Stimulated activated CD8-positive, alpha-beta memory T cell treated with anti-CD3 and anti-CD28 coated beads, Interleukin-7, amount 100 ng/mL, for 1 hour (primary cell): Measurements from ENCODE around the gene AHSA1.
A peak's percentile ranks its signal among the peaks of the same experiment; 100 is the strongest.
"Not testable (repeated sequence)": the region's sequence is repeated elsewhere in the genome, so short reads cannot be mapped to it uniquely, and the experiment has no call there.

Experiments
- DNase-seq, 2 donors: peaks; one replicate each; pipeline ENCODE4 v3.0.0-alpha.2; 2020; ENCODE audit warnings: low read depth in 2 of 2

AHSA1 gene

DNA sequence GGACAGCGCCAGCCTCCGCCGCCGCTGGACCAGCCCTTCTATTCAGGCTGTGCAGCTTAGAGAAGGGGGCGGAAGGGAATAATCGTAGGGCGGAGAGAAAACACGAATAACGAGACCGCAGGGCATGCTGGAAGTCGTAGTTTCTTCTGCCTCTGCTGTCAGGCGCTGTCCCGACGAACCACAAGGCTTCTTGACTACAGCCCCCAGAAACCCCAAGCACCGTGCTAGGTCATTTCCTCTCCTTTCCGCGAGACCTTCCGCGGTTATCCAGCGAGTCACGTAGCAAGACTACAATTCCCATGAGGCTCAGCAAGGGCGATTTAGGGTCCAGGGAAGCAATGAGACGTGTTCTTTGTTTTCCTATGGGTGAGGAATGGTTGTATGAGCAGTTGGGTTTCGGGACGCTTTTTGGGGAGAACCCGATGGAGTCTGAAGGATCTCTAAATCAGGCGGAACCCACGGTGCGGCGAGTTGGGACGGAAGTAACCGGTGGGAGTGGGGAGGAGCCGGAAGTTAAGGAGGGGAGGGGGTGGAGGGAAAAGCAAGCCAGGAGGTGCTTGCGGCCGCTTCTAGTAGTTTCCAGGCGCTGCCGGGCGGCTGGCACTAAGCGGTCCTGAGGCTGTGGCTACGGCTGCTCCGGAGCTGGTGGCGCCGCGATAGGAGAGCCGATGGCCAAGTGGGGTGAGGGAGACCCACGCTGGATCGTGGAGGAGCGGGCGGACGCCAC, at the start of gene AHSA1, which contains the start of gene VIPAS39:
TSS of gene AHSA1 (plus strand) at position 572 of the 727 bp plus-strand sequence. CDS start at position 669, 97 bp downstream.
TSS of gene VIPAS39 (minus strand) at position 80 of the 727 bp plus-strand sequence. CDS start 3,499 bp downstream, outside the sequence.
- peak; percentile 77 to 79 for DNase-seq

- no peak for DNase-seq
Measured at GRCh38 chr14:77409131-77409533, 48.8 kb upstream of the AHSA1 start.

DNA sequence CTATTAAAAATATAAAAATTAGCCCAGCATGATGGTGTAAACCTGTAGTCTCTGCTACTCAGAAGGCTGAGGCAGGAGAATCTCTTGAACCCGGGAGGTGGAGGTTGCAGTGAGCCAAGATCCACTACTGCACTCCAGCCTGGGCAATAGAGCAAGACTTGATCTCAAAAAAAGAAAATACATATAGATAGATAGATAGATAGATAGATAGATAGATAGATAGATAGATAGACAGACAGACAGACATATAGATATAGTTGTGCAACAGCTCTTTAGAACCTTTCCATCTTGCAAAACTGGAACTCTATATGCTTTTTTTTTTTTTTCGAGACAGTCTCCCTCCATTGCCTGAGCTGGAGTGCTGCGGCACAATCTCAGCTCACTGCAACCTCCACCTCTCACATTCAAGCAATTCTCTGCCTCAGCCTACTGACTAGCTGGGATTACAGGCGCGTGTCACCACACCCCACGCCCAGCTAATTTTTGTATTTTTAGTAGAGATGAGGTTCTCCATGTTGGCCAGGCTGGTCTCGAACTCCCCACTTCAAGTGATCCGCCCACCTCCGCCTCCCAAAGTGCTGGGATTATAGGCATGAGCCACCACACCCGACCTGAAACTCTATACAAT, 42.4 kb upstream of the AHSA1 start:
- DNase-seq, result not testable (repeated sequence)

DNA sequence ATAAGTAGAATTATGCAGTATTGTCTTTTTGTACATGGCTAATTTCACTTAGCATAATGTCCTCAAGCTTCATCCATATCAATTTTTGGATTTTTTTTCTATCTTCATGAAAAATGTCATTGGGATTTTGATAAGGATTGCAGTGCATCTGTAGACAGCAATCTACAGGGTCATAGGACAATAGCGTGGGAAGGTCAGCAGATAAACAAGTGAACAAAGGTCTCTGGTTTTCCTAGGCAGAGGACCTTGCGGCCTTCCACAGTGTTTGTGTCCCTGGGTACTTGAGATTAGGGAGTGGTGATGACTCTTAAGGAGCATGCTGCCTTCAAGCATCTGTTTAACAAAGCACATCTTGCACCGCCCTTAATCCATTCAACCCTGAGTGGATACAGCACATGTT, 41.8 kb upstream of the AHSA1 start:
- DNase-seq, result not testable (repeated sequence)

DNA sequence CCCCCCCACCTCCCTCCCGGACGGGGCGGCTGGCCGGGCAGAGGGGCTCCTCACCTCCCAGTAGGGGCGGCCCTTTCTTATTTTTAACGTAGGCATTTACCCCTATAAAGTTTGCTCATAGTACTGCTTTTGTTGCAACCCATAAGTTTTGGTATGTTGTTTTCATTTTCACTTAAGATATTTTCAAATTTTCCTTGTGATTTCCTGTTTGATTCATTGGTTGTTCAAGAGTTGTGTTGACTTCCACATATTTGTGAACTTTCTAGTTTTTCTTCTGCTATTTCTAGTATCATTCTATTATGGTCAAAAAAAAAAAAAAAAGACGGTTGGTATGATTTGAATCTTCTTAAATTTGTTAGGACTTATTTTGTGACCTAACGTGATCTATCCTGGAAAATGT, 41.1 kb upstream of the AHSA1 start:
- DNase-seq, result no peak

DNA sequence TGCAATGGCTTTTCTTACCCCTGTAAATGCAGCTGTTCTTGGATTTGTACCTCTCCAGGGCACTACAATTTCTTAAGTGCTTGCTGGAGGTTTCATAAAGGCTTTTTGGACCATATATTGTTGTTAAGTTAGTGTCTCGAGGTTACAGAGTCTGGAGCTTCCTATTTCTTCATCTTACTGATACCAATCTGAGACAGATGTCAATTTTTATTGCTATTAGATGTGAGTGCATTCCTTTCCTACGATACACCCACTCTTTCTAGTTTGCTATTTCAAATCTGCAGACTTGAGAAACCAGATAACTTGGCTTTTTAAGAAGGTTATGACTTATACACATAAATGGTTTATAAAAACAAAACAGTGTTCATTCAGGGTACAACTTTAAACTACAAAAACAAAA, 36.7 kb upstream of the AHSA1 start:
- DNase-seq, result no peak

- DNase-seq, result no peak
Measured at GRCh38 chr14:77423423-77423822, 34.5 kb upstream of the AHSA1 start, which contains the start of gene NOXRED1. NOXRED1 (minus strand) TSS chr14:77423523; CDS start chr14:77422889, 634 bp downstream.

DNA sequence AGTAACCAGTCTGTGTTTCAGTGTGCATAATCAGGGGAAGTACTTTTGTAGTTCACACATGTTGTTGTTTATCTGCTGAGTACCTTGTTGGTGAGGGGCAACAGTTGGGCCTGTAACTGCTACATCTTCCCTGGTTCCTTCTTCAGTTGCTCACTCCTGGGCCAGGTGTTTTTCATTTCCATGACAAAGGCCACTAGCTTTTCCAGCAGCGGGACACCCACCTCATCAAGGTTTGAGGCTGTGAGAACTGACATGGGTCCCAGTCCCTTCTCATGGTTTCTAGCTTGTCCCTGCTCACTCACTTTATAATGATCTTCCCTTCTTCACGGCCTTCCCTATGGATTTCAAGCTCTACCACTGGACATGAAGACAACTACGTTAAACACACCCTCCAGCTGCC, 33.0 kb upstream of the AHSA1 start:
- DNase-seq, result no peak

DNA sequence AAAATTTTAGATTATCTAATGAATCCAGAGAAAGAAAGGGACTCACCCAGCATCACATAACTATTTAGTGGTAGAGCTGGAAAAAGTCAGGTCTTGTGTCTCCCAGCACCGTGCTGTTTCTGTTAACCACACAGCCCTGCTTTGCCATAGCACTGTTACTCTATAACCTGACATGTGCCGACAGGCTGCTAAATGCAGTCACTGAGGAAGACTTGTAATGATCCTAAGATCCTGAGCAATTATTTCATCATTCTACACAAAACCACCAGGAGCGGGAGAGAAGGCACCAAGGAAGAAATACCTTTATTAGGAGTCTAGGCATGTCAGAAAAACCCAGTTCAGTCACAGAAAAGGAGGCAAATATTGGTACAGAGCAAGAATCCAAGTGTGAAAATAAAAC, 31.5 kb upstream of the AHSA1 start:
- no peak for DNase-seq

DNA sequence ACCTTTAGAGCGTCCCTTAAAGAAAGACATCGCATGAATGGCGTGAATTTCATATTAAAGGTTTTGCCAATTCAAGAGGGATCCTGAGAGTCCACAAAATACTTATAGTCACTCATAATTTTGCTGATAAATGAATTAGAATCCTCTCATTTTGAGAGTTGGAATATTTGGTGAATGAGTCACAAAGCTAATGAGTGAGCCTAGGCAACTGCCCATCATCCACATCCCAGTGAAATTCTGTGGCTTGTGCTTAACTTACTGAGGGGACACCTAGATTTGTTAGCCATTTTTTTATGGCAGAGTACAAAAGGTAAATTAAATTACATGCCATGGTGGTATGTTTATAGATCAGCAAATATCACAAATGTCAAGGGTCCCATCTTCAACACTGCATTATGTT, 21.9 kb upstream of the AHSA1 start:
- no peak for DNase-seq

DNA sequence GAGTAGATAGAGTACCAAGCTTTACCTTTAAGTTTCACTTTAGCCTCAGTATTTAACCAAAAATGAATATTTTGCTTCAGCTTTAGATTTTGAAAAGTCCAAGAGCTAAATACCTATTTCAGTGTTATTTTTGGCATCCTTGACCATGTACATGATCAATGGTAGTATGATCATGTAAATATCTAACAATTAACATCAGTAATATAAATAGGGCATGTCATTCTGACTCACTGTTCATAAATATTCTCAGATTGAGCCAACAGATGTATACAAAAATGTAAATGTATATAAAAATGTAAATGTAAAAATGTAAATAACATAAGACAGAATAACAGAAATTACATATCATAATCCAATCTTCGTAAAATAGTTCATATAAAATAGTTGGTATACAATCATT, 19.3 kb upstream of the AHSA1 start:
- no peak for DNase-seq

GRCh38 chr14:77439861-77440260, 18.0 kb upstream of the AHSA1 start:
- no peak for DNase-seq

- no peak for DNase-seq
Measured at GRCh38 chr14:77442196-77442595, 15.7 kb upstream of the AHSA1 start.

- no peak for DNase-seq
Measured at GRCh38 chr14:77455966-77456640, 1.8 kb upstream of the AHSA1 start.

GRCh38 chr14:77457115-77457521, 775 bp upstream of the AHSA1 start:
- DNase-seq, result no peak

GRCh38 chr14:77458249-77458950, 507 bp downstream of the AHSA1 start:
- peak; percentile 1 to 4 for DNase-seq

DNA sequence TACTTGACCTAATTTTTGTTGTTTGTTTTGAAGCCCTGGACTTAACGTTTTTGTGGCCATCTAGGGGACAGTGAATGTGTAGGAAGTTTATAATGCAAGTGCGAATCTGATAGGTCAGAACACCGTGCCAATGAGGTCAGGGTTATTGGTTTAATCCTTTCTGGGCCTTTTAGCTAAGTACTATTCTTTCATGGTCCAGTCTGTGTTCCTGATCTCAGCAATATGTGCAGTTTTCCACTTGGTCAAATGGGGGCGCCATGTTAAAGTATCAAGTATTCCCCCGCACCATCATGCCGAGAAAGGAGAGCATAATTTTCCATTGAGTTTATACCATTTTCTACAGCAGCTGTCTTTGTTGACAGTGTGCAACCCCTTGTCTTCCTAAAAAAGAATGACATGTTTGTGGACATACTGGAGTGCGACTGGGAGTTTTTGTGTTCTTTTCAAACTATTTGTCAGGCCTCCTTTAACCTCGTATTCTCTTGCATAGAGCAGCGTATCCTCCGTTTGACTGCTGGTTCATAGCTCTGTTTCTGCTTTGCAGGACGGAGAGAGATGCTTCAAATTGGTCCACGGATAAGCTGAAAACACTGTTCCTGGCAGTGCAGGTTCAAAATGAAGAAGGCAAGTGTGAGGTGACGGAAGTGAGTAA, 1.3 kb downstream of the AHSA1 start:
- peak; percentile 15 to 26 for DNase-seq

DNA sequence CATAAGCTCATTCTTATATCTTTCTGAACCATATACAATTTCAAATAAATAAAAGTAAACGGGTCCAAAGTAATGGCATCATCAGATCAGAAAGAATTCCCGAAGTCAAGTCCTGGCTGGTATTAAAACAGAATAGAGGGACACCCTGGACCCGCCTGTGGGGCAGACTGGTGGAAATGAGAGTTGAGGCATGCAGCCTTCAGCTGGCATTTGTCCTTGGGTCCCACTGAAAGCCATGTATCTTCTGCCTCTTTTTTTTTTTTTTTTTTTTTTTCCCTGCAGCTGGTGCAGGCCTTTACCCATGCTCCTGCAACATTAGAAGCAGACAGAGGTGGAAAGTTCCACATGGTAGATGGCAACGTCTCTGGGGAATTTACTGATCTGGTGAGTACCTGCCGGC, 9.9 kb downstream of the AHSA1 start:
- no peak for DNase-seq

DNA sequence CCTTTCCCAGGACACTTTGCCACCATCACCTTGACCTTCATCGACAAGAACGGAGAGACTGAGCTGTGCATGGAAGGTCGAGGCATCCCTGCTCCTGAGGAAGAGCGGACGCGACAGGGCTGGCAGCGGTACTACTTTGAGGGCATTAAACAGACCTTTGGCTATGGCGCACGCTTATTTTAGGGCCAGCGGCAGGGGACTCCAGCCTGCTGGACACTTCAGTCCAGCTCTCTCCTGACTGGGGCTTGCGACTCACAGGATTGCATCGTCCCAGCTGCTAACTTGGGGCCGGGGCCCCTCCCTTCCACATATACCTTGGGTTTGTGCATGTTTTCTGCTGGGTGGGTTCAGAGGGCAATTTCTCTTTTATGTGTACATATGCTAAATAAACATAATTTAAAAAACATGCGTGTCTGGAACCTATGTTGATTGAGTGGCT, 11.2 kb downstream of the AHSA1 start:
- DNase-seq, result no peak

DNA sequence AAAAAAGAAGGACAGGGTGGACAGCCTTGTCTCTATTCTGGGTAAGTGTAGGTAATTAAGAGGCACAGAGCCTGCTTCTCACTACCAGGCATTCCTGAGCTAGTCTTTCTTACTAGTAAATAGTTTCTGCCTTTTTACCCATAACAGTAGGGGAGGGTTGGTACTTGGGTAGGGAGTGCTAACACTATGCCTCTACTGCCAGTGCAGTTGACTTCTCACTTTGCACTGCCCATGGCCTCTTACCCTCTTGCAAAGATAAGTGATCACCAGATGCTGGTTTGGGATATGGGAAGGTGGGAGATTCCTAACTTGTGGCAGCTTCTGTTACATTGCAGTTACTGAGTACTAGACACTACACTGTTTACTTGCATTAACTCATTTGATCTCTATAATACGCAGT, 11.6 kb downstream of the AHSA1 start:
- no peak for DNase-seq

DNA sequence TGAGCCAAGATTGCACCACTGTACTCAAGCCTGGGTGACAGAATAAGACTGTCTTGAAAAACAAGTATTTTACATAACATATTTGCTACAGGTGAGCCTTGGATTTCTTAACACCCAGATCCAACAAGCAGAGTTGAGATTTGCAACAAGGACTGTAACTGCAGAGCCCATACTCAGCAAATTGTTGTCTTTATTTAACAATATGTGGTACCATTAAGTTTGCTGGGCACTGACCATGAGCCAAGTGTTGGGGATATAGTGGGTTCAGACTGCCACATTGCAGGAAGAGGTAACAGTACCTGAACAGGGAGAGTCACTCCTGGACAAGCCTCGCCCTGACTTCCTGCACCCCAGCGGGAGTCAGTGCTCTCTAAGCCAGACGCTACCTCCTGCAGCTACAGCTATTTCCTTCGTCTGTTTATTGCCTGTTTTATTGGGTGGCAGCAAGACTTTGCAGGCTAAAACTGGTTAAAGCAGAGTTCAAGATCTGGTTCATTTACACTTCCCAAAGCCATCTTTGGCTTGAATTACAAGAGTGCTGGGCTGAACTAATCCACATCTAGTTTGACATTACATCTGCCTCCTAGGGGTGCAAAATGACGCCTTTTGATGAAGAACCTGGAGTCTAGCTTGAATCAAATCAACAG, 12.5 kb downstream of the AHSA1 start:
- DNase-seq, result no peak
